Measurements from ENCODE around the gene IL3RA. TPM values are rescaled to one million over a fixed set of nuclear protein-coding genes. Genes with fewer than 3 reads are reported as not detected.

Gene IL3RA
- polyA plus RNA-seq, 1 donor (not counting 4 experiments of a cell fraction or from before 2014, with no cell fraction given), result not detected

DNA sequence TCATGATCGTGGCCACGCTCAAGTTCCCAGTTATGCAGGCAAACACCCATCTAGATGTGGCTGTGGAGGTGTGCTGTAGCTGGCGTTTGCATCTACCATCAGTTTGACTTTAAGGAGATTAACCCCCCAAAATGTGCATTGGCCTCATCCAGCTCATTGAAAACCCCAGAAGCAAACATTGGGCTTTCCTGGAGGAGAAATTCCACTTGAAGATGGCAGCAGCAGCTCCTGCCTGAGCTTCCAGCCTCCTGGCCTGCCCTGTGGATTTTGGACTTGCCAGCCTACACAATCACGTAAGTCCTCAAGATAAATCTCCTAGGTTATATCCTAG is 85.5 kb downstream of the IL3RA start:
- H3K27ac ChIP-seq (ENCODE audit: control insufficient read depth, insufficient read depth, low read length), result no peak overlapping the region
- DNase-seq (ENCODE audit: low read depth, low spot score) (no peak), FAIRE-seq (no peak)
- H3K9ac ChIP-seq (ENCODE audit: control insufficient read depth, extremely low read depth, insufficient read depth, low read length), result no peak overlapping the region
- H3K9me3 ChIP-seq (ENCODE audit: control insufficient read depth, low read depth, low read length), result peaks cover 15% of the 10 kb centered on the region
- no peak for TF ChIP-seq EZH2 (IDR thresholded peaks at IDR 0.05; ENCODE audit: low read length)
- TF ChIP-seq, protein P1, sequence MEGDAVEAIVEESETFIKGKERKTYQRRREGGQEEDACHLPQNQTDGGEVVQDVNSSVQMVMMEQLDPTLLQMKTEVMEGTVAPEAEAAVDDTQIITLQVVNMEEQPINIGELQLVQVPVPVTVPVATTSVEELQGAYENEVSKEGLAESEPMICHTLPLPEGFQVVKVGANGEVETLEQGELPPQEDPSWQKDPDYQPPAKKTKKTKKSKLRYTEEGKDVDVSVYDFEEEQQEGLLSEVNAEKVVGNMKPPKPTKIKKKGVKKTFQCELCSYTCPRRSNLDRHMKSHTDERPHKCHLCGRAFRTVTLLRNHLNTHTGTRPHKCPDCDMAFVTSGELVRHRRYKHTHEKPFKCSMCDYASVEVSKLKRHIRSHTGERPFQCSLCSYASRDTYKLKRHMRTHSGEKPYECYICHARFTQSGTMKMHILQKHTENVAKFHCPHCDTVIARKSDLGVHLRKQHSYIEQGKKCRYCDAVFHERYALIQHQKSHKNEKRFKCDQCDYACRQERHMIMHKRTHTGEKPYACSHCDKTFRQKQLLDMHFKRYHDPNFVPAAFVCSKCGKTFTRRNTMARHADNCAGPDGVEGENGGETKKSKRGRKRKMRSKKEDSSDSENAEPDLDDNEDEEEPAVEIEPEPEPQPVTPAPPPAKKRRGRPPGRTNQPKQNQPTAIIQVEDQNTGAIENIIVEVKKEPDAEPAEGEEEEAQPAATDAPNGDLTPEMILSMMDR (optimal IDR thresholded peaks at IDR 0.05 in 1 of 3, IDR thresholded peaks at IDR 0.05 in 1 of 3, conservative IDR thresholded peaks at IDR 0.05 in 1 of 3; ENCODE audit: extremely low read depth in 1 of 3, insufficient read depth in 2 of 3, low read length in 3 of 3), result no peak
- H3K36me3 ChIP-seq (ENCODE audit: control insufficient read depth in 2 of 2, extremely low read depth in 1 of 2, insufficient read depth in 2 of 2, low read length in 2 of 2), result peaks cover 0 to 17% of the 10 kb centered on the region in 2 experiments
- no peak overlapping the region for H3K4me2 ChIP-seq (ENCODE audit: control insufficient read depth, extremely low read depth, insufficient read depth, low read depth, low read length)
- H2AFZ ChIP-seq (ENCODE audit: control insufficient read depth, low read length), result no peak overlapping the region
- no peak overlapping the region for H3K4me3 ChIP-seq (ENCODE audit: control insufficient read depth in 2 of 3, extremely low read depth in 1 of 3, insufficient read depth in 2 of 3, low read depth in 1 of 3, low read length in 3 of 3)
- H3K9me1 ChIP-seq (ENCODE audit: control insufficient read depth, extremely low read depth, insufficient read depth, low read length), result no peaks in the 10 kb centered on the region
- dilution Hi-C loops (cut with MboI; ENCODE audit: extremely low pct_ligation_motif_present, low sequenced_read_pairs), result no loop called here
- no peaks in the 10 kb centered on the region for H3K4me1 ChIP-seq (ENCODE audit: control insufficient read depth, extremely low read depth, insufficient read depth, low read length)
- H3K27me3 ChIP-seq (ENCODE audit: control insufficient read depth, extremely low read depth, insufficient read depth, low read length), result no peaks in the 10 kb centered on the region
- H3K79me2 ChIP-seq (ENCODE audit: control insufficient read depth, insufficient read depth, low read length), result no peaks in the 10 kb centered on the region
- H4K20me1 ChIP-seq (ENCODE audit: control insufficient read depth, extremely low read depth, insufficient read depth, low read length), result no peaks in the 10 kb centered on the region

DNA sequence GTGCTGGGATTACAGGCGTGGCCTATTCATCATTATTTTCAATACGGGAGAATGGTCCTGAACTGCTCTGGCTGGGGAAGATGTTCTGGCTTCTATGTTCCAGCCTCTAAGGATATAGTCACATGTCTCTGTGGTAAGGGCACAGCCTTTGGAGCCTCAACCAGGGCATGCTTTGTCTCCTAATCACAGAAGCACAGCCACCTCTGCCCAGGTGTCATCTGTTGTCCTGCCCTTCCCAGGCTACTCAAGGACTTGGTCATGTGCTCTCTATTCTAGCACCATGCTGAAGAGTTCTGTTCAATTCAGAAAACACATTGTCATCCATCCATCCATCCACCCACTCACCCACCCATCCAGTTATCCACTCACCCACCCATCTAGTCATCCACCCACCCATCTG is 86.6 kb downstream of the IL3RA start:
- Histone ChIP-seq H3K4me1 (ENCODE audit: control insufficient read depth, extremely low read depth, insufficient read depth, low read length) (no peaks in the 10 kb centered on the region), H3K4me3 (ENCODE audit: control insufficient read depth in 2 of 3, extremely low read depth in 1 of 3, insufficient read depth in 2 of 3, low read depth in 1 of 3, low read length in 3 of 3) (no peak overlapping the region), H3K9me1 (ENCODE audit: control insufficient read depth, extremely low read depth, insufficient read depth, low read length) (no peaks in the 10 kb centered on the region), H3K27me3 (ENCODE audit: control insufficient read depth, extremely low read depth, insufficient read depth, low read length) (no peaks in the 10 kb centered on the region), H3K9me3 (ENCODE audit: control insufficient read depth, low read depth, low read length) (peaks cover 15% of the 10 kb centered on the region), H3K27ac (ENCODE audit: control insufficient read depth, insufficient read depth, low read length) (no peak overlapping the region), H3K36me3 (ENCODE audit: control insufficient read depth in 2 of 2, extremely low read depth in 1 of 2, insufficient read depth in 2 of 2, low read length in 2 of 2) (peaks cover 0 to 11% of the 10 kb centered on the region in 2 experiments), H3K9ac (ENCODE audit: control insufficient read depth, extremely low read depth, insufficient read depth, low read length) (no peak overlapping the region), H3K4me2 (ENCODE audit: control insufficient read depth, extremely low read depth, insufficient read depth, low read depth, low read length) (no peak overlapping the region), H4K20me1 (ENCODE audit: control insufficient read depth, extremely low read depth, insufficient read depth, low read length) (no peaks in the 10 kb centered on the region), H2AFZ (ENCODE audit: control insufficient read depth, low read length) (no peak overlapping the region), H3K79me2 (ENCODE audit: control insufficient read depth, insufficient read depth, low read length) (no peaks in the 10 kb centered on the region)
- TF ChIP-seq EZH2 (IDR thresholded peaks at IDR 0.05; ENCODE audit: low read length), result no peak
- TF ChIP-seq, protein P1 (optimal IDR thresholded peaks at IDR 0.05 in 1 of 3, IDR thresholded peaks at IDR 0.05 in 1 of 3, conservative IDR thresholded peaks at IDR 0.05 in 1 of 3; ENCODE audit: extremely low read depth in 1 of 3, insufficient read depth in 2 of 3, low read length in 3 of 3), result no peak
- dilution Hi-C loops (cut with MboI; ENCODE audit: extremely low pct_ligation_motif_present, low sequenced_read_pairs), result no loop called here
- DNase-seq (ENCODE audit: low read depth, low spot score) (no peak), FAIRE-seq (no peak)
